DMS53 (cell line): Measurements from ENCODE around the gene ZNF24.

ENCODE experiments used
- DNase-seq: peaks from one replicate; lab custom pipeline; 2025; lab: John Stamatoyannopoulos, UW

Gene ZNF24

DNA sequence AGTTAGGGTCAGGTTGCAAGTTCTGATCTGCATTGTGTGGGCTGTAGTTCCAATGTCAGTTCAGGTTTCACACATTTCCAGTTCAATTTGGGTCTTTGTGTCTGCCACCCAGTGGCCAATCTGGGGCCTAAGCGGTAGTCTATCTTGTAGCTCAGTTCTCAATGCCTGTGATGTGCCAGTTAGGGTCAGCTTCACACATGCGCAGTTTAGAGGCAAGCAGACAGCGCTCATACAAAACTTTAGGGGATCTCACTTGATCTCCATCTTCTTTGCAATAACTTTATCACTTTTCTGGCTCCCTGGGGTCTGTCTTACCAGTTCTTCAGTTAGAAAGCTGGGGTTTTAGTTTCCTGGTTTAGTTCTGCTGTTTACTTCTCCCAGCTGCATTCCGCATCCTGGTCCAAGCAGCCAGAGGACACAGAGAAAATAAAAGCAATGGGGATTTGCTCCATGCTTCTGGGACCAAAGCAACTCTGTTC, 11.0 kb upstream of the ZNF24 start:
- DNase-seq = peak; percentile 91

DNA sequence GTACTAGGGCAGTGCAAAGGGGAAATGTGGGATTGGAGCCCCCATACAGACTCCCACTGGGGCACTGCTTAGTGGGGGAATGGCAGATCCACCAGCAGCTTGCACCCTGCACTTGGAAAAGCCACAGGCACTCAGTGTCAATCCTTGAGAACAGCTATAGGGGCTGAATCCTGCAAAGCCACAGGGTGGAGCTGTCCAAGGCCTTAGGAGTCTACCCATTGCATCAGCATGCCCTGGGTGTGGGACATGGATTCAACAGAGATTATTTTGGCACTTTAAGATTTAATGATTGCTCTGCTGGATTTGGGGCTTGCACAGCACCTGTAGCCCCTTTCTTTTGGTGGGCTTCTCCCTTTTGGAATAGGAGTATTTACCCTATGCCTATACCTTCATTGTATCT, 8.6 kb upstream of the ZNF24 start:
- DNase-seq = no peak

DNA sequence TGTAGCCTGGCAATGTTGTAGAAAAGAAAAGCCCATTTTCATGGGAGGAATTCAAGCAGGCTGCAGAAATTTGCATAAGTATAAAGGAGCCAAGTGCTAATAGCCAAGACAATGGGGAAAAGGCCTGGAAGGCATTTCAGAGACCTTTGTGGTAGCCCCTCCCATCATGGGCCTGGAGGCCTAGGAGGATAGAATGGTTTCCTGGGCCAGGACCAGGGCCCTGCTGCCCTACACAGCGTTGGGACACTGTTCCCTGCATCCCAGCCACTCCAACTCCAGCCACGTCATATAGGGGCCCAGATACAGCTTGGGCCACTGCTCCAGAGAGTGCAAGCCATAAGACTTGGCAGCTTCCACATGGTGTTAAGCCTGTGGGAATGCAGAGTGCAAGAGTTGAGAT, 8.1 kb upstream of the ZNF24 start:
- no peak for DNase-seq

DNA sequence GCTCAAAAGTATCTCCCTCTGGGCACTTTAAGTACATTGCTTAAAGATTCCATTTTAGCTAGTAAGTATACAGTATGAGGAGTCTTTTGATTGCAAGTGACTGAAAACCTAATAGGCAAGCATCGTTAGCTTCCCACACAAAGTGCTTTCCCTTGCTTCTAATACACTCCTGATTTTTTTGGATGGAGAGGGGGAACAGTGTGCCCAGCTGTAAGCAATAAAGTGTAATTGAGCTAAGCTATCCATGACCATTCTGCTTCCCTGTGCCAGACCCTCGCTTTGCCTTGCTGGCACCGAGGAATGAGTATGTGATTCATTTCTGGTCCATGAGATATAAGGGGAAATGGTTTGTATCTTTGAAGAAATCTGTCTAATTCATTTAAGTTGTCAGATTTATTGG, 3.8 kb upstream of the ZNF24 start:
- DNase-seq = no peak

DNA sequence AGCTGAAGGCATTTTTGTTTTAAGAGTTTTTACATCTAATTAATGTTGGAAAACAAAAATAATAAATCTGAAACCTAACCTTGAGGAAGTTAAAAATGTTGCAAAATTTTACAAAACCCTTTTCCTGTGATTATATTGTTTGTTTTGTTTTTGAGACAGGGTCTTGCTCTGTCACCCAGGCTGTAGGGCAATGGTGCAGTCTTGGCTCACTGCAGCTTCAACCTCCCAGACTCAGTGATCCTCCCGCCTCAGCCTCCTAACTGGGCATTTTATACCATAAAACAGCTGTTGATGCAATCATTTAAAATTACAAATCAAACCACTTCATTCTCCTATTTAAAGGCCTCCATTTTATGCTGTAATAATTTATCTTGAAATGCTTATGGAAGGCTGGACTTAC, 1.7 kb upstream of the ZNF24 start:
- DNase-seq = peak; percentile 27

DNA sequence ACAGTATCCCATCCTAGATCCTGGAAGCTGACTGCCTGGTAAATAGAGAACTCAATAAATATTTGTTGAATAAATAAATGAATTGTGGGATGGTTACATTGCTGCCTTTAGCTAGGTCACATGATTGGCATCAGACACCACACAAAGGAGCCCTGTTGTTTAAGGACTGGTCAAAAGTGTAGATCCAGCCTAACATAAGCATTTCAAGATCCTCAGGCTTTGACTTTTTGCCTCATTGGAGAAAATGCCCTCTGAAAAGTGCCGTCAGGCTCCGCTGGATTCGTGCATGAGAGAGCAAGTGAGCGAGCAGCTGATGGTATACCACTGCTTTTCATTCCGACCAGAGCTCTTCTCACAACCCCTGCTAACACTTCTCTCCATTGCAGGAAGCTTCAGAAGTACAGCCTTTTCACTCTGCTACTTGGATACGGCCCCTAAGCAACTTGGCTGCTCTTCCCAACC, 1.3 kb upstream of the ZNF24 start:
- peak; percentile 97 for DNase-seq

DNA sequence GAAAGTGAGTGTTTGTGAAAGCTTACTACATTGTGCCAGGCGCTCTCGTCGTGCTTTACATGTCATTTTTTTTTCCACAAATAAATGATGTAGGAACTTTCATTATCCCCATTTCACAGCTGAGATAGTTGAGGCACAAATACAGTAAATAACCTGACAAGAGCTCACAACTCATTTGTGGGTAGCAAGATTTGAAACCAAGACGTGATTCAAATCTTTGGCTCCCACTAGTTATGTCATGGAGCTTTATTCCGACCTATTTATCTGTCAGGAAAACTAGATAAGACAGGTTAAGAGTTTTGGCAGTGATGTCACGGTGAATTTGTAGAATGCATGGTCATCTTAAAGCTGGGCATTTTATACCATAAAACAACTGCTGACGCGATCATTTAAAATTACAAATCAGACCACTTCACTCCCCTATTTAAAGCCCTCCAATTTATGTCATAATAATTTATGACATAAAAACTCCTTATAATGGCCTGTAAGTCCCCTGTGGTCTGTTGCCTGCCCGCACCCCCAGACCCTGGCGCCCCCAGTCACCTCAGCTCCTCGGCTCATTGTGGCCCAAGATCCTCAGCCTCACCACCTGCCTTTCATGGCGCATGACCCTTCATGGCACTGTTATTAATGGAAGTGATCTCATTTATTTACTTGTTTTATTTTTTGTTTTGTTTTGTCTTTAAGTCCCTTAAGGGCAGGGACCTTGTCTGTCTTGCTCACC, 678 bp upstream of the ZNF24 start:
- peak; percentile 97 for DNase-seq

DNA sequence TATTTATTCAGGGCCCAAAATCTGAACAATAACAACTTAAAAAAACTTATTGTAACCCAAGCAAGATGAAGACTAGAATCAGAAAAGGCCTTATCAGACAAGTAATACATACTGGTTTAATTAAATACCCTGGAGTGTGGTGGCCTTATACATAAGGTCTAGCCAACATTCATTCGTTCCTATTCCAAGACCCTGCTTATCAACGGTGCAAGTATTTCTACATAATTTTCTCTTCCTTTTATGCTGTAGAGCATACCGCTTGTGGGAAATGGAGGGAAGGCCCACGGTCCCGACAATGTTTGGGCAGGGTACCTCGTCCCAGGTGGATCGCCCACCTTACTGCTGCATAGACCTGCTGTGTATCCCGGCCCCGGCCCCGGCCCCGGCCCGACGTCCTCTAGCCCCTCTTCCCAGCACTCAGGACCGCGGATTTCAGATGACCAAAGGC, 708 bp downstream of the ZNF24 start:
- no peak for DNase-seq

DNA sequence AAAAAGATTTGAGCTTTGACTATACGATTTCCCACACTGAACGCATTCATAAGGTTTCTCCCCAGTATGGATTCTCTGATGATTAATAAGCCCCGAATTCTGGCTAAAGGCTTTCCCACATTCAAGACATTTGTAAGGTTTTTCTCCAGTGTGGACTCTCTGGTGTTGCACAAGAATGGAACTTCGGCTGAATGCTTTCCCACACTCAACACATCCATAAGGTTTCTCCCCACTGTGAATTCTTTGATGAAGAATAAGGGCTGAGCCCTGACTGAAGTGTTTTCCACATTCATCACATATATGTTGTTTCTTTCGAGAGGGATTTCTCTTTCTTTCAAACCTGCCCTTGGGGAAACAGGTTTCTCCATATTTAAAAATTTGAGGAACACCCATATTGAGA, 6.9 kb downstream of the ZNF24 start:
- no peak for DNase-seq

DNA sequence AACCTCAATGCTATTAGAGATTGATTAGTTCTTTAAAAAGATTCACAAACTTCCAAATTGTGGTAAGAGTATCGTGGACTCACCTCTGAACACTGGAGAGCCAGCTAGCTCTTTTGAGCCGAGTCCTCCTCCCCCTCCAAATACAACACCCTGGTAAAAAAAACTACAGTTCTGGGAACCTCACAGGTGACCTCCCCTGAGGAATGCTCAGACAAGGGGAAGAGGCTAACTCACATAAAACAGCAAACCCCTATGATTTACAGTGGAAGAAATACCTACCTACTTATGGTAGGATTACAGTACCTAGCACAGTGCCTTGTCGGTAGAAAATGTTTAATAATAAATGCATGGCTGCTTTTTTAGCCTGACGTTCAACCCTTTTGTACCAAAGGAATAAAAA, 8.4 kb downstream of the ZNF24 start:
- DNase-seq = no peak

DNA sequence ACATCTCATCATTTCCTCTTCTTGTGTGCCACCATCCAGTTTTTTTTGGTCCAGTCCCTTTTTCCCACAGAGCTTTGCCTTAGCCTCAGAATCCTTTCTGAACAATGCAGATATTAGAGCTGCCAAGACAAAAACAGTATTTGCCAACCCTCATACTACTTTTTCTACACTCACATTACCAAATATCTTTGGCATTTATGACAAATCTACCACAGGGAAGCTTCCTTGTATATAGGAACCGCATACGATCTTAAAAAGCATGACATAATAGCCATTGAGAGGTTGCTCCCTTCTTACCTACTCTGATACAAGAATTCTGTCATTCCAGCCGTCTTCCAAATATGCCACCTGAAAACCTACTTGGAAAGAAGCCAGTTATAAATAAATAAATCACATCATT, 9.4 kb downstream of the ZNF24 start:
- DNase-seq = no peak

DNA sequence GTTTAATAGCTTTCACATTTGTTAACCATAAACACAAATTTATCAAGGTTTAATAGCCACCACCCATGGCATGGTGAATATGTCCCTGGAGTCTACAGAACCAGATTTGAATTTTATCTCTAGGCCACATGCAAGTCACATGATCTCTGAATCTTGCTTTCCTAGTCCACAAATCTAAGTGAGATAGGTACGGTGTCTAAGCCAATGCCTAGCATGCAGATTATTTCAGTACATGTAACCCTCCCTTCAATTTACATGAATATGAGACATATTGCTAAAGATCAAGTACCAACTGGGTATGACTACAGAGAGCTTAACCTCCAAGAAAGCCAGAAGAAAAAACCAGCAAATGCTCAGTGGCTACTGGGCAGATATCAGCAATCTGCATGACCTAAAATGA, 10.0 kb downstream of the ZNF24 start:
- DNase-seq = no peak

DNA sequence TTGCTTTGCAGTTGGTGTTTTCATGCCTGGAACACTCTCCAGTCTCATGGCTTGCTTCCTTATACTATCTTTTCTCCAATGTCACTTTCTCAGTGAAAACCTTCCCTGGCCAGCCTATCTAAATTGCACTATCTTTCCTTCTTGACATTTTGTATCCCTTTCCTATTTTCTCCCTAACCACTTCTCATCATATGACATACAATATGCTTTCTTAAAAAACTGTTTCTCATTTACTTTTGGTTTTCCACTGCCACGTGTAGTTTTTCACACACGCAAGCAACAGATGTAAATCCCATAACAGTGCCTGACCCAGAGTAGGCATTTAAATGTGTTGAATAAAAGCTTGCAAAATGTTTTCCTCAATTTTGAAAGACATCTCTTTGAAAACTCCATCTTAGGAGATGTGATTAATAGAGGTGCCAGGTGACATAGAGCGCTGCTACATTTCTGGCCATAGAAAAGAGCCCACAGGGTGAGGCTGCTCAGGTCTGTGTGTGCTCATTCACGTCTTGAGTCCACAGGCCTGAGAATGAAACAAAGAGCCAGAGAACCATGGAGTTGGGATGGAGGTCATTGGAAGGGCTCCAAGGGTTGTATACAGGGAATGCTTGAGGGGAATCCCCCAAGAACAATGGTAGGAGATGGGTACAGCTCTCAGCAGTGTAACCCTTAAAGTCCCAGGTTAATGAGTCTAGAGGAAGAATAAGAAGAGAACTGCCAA, 12.7 kb downstream of the ZNF24 start:
- no peak for DNase-seq

DNA sequence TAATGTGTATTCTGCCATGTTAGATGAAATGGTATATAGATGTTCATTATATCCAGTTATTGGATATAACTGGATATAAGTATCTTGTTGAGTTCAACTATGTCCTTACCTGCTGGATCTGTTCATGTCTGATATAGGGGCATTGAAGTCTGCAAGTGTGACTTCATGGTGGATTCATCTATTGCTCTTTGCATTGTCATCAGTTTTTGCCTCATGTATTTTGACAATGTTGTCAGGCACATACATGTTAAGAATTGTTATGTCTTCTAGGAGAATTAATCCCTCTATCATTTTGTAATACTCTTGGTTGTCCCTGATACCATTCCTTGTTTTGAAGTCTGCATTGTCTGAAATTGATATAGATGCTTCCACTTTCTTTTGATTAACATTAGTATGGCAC, 15.4 kb downstream of the ZNF24 start:
- DNase-seq = no peak

DNA sequence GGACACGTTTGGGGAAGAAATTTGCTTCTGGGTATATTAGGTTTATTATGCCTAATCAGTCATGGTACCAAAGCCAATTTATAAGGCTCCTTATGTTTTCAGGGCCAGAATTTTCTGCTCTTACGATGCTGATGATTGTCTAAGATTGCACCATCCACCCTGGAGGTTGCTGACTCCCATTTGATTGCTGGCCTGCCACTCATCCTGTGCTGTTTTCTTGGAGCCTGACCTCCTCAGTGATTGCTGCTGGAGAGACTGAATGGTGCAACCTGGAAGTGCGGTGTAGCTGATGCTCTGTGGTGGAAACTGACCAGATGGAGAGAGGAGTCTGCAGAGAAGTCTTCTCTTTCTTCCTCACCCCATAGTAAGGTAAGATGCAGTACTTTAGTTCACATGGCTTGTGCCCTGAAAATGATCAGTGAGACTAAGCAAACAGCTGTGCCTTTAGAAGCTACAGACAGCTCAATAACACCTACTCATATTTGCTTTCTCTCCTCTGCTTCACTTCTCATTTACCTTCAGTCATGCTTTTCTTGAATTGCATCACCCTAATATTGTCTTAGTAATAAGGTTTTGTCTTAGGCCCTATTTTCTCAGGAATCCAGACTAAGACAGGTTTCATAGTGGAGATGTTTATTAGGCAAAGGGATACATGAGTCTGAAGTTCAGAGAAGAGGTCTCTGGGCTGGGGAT, 17.4 kb downstream of the ZNF24 start:
- peak; percentile 46 for DNase-seq

DNA sequence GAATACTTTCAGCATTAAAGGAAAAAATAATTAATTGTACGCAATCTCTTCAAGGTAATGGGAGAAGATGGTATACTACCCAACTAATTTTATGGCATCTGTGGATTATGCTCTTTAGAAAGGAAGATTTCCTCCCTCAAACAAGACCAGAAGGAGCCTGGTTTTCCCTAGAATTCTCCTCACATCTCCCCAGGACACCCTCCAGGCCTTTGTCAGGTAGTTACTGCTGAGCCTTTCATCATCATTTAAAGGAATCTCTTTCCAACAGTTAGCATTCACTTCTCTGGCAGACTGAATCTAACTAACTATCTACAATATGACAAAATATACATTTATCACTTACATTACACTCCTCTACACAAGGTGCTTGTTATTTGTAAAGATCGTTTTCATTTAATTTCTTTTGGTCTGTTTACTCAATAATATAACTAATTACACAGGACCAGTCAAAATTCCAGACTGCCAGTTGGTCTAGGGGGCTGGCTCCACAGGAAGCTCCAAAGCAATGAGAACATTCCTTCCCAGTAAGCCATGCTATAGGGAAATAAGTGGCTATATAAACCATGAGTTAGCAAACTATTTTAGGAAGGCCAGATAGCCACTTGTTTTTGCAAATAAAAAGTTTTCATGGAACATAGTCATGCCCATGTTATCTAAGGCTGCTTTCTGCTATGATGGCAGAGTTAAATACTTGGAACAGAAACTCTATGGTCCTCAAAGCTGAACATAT, 19.1 kb downstream of the ZNF24 start:
- DNase-seq = no peak

DNA sequence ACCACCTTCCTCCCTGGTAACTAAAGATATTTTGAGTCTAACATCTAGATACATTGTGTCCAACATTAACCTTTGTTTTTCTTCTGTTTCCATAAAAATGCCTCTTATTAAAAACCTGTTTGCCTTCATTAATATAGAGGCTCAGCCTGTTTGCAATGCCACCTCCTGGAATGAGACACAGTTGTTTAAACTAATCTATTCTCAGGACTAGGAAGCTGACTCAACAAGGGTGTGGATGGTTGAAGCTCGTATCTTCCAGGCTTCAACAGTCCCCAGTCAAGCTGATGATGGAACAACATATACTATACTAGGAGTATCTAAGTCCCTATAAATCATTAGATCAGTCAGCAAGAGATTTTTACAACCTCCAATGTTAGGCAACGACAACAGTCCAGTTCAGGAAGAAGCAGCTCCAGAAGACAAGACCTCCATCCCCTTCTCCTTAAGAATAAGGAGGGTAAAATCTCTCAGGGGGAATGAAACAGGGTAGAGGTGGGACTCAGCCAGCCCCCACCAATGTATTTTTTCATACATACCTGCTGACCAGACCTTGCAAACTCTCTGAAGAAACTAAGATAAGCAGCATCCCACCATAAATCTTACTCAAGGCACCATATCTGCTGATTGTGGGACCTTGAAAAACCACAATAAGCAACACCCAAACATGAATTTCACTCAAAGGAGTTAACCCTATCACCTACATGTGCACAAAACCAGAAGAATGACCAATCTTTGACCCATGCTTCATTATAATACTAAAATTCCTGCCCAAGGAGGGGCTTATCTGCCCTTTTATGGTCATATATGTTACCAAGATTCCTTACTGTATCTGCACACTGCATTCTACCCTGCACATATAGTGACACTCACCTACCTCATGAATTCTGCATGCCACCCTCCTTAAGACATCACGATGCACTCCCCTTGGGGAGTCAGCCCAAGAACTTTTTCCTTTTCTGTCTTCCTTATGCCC, 21.4 kb downstream of the ZNF24 start:
- peak; percentile 45 for DNase-seq

DNA sequence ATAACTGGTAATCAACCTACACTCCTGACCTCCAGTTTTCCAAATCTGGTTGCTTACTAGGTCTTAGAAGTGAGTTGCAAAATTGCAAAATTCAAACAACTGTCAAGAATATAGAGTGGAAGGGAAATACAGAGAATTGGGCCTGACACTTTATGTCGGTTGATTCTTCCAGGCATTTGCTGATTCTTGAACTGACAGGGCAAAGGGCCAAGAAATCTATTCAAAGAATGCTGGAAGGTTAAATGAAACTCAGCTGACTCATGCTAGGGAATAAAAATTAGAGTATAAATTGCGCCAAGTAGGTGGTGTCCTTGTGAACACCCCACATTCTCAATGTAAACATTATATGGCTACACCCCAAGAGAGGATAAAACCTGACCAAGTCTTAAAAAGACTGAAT, 32.7 kb downstream of the ZNF24 start:
- no peak for DNase-seq

DNA sequence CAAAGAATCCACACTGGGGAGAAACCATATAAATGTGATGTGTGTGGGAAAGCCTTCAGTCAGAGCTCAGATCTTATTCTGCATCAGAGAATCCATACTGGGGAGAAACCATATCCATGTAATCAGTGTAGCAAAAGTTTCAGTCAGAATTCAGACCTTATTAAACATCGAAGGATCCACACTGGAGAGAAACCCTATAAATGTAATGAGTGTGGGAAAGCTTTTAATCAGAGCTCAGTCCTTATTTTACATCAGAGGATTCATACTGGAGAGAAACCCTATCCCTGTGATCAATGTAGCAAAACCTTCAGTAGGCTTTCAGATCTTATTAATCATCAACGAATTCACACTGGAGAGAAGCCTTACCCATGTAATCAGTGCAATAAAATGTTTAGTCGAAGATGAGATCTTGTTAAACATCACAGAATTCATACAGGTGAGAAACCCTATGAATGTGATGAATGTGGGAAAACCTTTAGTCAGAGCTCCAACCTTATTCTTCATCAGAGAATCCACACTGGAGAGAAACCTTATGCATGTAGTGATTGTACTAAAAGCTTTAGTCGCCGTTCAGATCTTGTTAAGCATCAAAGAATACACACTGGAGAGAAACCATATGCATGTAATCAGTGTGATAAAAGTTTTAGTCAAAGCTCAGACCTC, 37.5 kb downstream of the ZNF24 start:
- no peak for DNase-seq

DNA sequence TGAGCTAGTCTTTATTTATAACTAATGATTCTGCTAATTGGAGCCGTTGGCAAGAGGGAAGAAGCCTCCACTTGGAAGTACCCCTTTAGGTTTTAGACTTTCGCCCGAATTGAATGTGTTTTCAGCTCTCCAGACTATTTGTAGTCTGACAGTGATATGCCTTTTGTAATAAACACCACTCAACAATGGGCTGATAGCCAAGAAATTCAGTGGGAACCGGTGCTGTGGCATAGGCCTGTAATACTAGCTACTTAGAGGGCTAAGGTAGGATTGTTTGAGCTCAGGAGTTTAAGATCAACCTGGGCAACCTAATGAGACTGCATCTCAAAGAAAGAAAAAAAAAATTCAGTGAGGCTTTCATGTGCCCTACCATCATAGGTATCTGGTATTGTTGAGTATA, 40.6 kb downstream of the ZNF24 start:
- DNase-seq = no peak
